Hepatocyte (in vitro differentiated cells): ENCODE data around the gene C16orf92. TPM values are rescaled to one million over a fixed set of nuclear protein-coding genes. Genes with fewer than 3 reads are reported as not detected.
A peak's percentile ranks its signal among the peaks of the same experiment; 100 is the strongest.

Experiments used
- DNase-seq: peaks from one replicate; pipeline ENCODE4 v3.0.0-alpha.2; 2016; ENCODE audit warnings: low spot score
- H2AFZ ChIP-seq: fragments of 200-600 bp; sonication (generic); 2 replicates; pipeline ENCODE4 v1.6.0; 2016; ENCODE audit warnings: antibody characterized with exemption, mild to moderate bottlenecking
- H3K27ac ChIP-seq: fragments of 200-600 bp; sonication (generic); 2 replicates; pipeline ENCODE4 v1.5.1; 2016; ENCODE audit warnings: mild to moderate bottlenecking
- H3K27me3 ChIP-seq: fragments of 200-600 bp; sonication (generic); 2 replicates; pipeline ENCODE4 v1.6.1; 2016
- H3K36me3 ChIP-seq: fragments of 200-600 bp; sonication (generic); replicated peaks from 2 replicates; pipeline ENCODE4 v1.5.1; 2016; ENCODE audit warnings: low read depth; ENCODE audit not compliant: insufficient read depth
- H3K4me1 ChIP-seq: fragments of 200-600 bp; sonication (generic); 2 replicates; pipeline ENCODE4 v1.5.1; 2016; ENCODE audit warnings: mild to moderate bottlenecking, moderate library complexity; ENCODE audit not compliant: insufficient read depth
- H3K4me2 ChIP-seq: fragments of 200-600 bp; sonication (generic); 2 replicates; pipeline ENCODE4 v1.6.0; 2016
- H3K4me3 ChIP-seq: fragments of 200-600 bp; sonication (generic); 2 replicates; pipeline ENCODE4 v1.5.1; 2016; ENCODE audit warnings: mild to moderate bottlenecking
- H3K79me2 ChIP-seq: fragments of 200-600 bp; sonication (generic); 2 replicates; pipeline ENCODE4 v1.6.0; 2017; ENCODE audit warnings: mild to moderate bottlenecking
- H3K9me2 ChIP-seq: fragments of 200-600 bp; sonication (generic); replicated peaks from 2 replicates; pipeline ENCODE4 v1.6.0; 2017; ENCODE audit warnings: mild to moderate bottlenecking; ENCODE audit not compliant: insufficient read depth
- H3K9me3 ChIP-seq: fragments of 200-600 bp; sonication (generic); 2 replicates; pipeline ENCODE4 v1.5.1; 2016; ENCODE audit warnings: low read depth, mild to moderate bottlenecking
- H4K20me1 ChIP-seq: fragments of 200-600 bp; sonication (generic); 2 replicates; pipeline ENCODE4 v1.6.0; 2016; ENCODE audit warnings: mild to moderate bottlenecking; ENCODE audit not compliant: insufficient read depth, poor library complexity, severe bottlenecking
- EZH2 ChIP-seq: fragments of 200-600 bp; sonication (generic); IDR thresholded peaks from 2 replicates; pipeline ENCODE4 v1.6.1; 2016; ENCODE audit warnings: antibody characterized with exemption, mild to moderate bottlenecking, borderline replicate concordance
- EZH2phosphoT487 ChIP-seq: fragments of 200-600 bp; sonication (generic); IDR thresholded peaks from one replicate; pipeline ENCODE4 v1.6.1; 2018; ENCODE audit warnings: antibody characterized with exemption, mild to moderate bottlenecking, low read depth, moderate library complexity; ENCODE audit not compliant: unreplicated experiment, severe bottlenecking
- WGBS: methylation state at CpG from one replicate; pipeline ENCODE4 v1.1.6; 2016; ENCODE audit warnings: low lambda C conversion rate; ENCODE audit errors: missing lambda C conversion rate; 5-methylcytosine and 5-hydroxymethylcytosine counted together
- polyA plus RNA-seq: library from polyadenylated mRNA; unstranded; fragments of >200 nt; fragmentation: Nextera tagmentation; extraction: Ambion mirVana; gene quantifications from 2 replicates; pipeline ENCODE4 v1.2.1, GENCODE V29; 2016
- total RNA-seq: library from RNA; depleted of rRNA; stranded (reverse); fragments of >200 nt; gene quantifications from 2 replicates; pipeline ENCODE4 v1.2.3, GENCODE V29; 2014
- TF ChIP-seq, protein P1 (sequence below): fragments of 200-600 bp; sonication (generic); IDR thresholded peaks from 2 replicates; pipeline ENCODE4 v1.5.1; 2016; ENCODE audit warnings: antibody characterized with exemption, mild to moderate bottlenecking; ENCODE audit not compliant: poor library complexity

The C16orf92 gene
- total and polyA plus RNA-seq, 2 experiments from 2014 or later: not detected

DNA sequence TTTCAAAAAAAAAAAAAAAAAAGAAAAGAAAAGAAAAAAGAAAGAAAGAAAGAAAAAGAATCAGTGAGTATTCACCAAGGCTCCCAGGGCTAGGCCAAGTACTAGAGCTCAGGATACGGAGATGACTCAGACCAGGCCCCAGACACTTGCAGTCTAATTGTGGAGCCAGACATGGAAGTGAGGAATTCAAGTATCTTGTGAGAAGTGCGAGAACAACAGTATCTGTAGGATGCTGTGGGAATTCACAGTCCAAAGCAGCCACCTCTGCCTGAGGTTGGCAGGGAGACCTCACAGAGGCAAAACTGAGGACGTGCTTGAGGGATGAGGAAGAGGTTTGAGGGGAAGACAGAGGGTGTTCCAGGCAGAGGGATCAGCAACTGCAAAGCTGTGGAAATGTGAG is 28.5 kb downstream of the C16orf92 start:
- no peaks in the 10 kb centered on the region for H3K9me3 ChIP-seq
- H3K9me2 ChIP-seq: no peaks in the 10 kb centered on the region
- H3K27me3 ChIP-seq: no peaks in the 10 kb centered on the region
- no peaks in the 10 kb centered on the region for H4K20me1 ChIP-seq
- H3K4me2 ChIP-seq: no peak overlapping the region
- no peak overlapping the region for H2AFZ ChIP-seq
- 68% methylated on average over 3 of the region's 3 CpGs for WGBS
- peaks cover 6% of the 10 kb centered on the region for H3K4me1 ChIP-seq
- no peaks in the 10 kb centered on the region for H3K79me2 ChIP-seq
- H3K4me3 ChIP-seq: no peak overlapping the region
- DNase-seq: no peak
- H3K27ac ChIP-seq: no peak overlapping the region
- no peaks in the 10 kb centered on the region for H3K36me3 ChIP-seq
- TF ChIP-seq EZH2phosphoT487: no peak
- TF ChIP-seq, protein P1, sequence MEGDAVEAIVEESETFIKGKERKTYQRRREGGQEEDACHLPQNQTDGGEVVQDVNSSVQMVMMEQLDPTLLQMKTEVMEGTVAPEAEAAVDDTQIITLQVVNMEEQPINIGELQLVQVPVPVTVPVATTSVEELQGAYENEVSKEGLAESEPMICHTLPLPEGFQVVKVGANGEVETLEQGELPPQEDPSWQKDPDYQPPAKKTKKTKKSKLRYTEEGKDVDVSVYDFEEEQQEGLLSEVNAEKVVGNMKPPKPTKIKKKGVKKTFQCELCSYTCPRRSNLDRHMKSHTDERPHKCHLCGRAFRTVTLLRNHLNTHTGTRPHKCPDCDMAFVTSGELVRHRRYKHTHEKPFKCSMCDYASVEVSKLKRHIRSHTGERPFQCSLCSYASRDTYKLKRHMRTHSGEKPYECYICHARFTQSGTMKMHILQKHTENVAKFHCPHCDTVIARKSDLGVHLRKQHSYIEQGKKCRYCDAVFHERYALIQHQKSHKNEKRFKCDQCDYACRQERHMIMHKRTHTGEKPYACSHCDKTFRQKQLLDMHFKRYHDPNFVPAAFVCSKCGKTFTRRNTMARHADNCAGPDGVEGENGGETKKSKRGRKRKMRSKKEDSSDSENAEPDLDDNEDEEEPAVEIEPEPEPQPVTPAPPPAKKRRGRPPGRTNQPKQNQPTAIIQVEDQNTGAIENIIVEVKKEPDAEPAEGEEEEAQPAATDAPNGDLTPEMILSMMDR: no peak
- no peak for TF ChIP-seq EZH2

DNA sequence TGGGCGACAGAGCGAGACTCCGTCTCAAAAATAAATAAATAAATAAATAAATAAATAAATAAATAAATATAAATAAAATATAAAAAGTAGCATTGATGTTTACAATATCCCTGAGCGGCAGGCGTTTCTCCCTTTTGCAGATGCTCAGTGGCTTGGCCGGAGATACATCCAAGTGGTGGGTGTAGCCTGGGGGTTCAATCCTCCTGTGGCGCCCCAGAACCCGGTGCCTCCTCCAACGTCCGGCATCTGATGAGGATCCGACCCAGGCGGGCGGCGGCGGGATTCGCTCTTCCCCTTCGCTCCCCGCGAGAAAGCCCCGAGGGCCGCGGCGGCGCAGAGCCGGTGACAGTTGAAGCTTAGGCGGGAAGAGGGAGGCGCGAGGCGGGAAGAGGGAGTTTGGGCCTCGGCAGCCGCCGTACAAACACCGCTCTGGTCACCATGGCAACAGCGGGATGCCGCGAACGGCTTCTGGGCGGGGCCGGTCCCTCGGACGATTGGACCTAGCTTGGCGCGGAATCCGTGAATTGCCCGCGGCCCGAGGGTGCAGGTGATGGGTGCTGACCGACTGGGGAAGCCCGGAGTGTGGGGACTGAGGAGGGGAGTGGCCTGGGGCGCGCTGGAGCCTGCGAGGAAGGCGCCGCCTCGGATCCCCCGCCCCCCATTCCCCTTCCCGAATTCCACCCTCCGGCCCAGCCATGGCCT is 29.8 kb downstream of the C16orf92 start:
- DNase-seq: peak; percentile 95
- TF ChIP-seq EZH2 (no peak), EZH2phosphoT487 (no peak)
- TF ChIP-seq, protein P1: no peak
- Histone ChIP-seq H3K9me3 (no peaks in the 10 kb centered on the region), H3K36me3 (no peaks in the 10 kb centered on the region), H3K9me2 (no peaks in the 10 kb centered on the region), H4K20me1 (no peaks in the 10 kb centered on the region), H3K4me2 (peak overlapping the region; percentile 87), H3K4me1 (peaks cover 6% of the 10 kb centered on the region), H3K79me2 (no peaks in the 10 kb centered on the region), H2AFZ (peak overlapping the region; percentile 87), H3K27ac (peak overlapping the region; percentile 18), H3K4me3 (peak overlapping the region; percentile 79), H3K27me3 (no peaks in the 10 kb centered on the region)
- 11% methylated on average over 35 of the region's 58 CpGs for WGBS

DNA sequence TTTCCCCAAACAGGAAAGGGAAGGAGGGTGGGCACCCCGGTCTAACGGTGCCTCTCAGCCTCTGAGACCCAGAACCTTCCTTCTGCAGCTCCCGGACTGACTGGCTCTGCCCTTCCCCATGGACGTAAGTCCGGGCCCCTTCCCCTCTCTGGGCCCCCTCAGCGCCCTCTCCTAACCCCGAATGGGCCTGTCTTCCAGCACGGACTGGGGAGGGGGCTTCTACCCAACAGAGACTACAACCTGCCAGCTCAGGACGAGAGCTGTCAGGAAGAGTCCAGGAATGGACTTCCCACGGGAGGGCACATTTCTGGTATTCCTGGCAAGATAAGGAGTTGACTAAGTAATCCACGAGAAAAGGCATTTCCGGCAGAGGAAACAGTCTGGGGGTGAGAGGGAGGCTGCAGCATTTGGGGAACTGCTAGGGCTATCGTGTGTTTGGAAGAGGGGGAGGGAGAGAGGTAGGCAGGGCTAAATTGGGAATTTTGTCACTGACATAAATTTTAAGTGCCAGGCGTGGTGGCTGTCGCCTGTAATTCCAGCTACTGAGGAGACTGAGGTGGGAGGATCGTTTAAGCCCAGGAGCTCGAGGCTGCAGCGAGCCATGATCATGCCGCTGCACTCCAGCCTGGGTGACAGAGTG is 30.5 kb downstream of the C16orf92 start:
- Histone ChIP-seq H3K27ac (peak overlapping the region; percentile 18), H3K27me3 (no peaks in the 10 kb centered on the region), H4K20me1 (no peaks in the 10 kb centered on the region), H3K9me2 (no peaks in the 10 kb centered on the region), H3K79me2 (no peaks in the 10 kb centered on the region), H3K4me2 (peak overlapping the region; percentile 87), H3K4me3 (peak overlapping the region; percentile 79), H3K36me3 (no peaks in the 10 kb centered on the region), H2AFZ (peak overlapping the region; percentile 36), H3K9me3 (no peaks in the 10 kb centered on the region), H3K4me1 (peaks cover 6% of the 10 kb centered on the region)
- DNase-seq: no peak
- 13% methylated on average over 17 of the region's 19 CpGs for WGBS
- no peak for TF ChIP-seq EZH2phosphoT487
- TF ChIP-seq, protein P1: no peak
- TF ChIP-seq EZH2: no peak
